Large intestine (tissue), 3 donors: ENCODE measurements around the gene CD96. TPM values are rescaled to one million over a fixed set of nuclear protein-coding genes. Genes with fewer than 3 reads are reported as not detected.
"Not testable (repeated sequence)": the region's sequence is repeated elsewhere in the genome, so short reads cannot be mapped to it uniquely, and the experiment has no call there.

Experiments used
- DNase-seq, 2 donors: peaks; one replicate each; pipeline versions ENCODE4 v3.0.0 to v3.0.0-alpha.2; 2013
- H3K27ac ChIP-seq: one replicate; pipeline ENCODE4 v1.5.1; 2013; ENCODE audit warnings: low read length
- H3K27me3 ChIP-seq: 2 replicates; pipeline ENCODE4 v1.6.1; 2013; ENCODE audit warnings: low read length; ENCODE audit not compliant: control insufficient read depth, insufficient read depth
- H3K36me3 ChIP-seq: 2 replicates; pipeline ENCODE4 v1.6.1; 2013; ENCODE audit warnings: low read length; ENCODE audit not compliant: control insufficient read depth, insufficient read depth
- H3K4me1 ChIP-seq: one replicate; pipeline ENCODE4 v1.6.1; 2013; ENCODE audit warnings: low read length; ENCODE audit not compliant: control insufficient read depth, insufficient read depth
- H3K4me3 ChIP-seq: one replicate; pipeline ENCODE4 v1.5.1; 2013; ENCODE audit warnings: low read length
- H3K9me3 ChIP-seq: one replicate; pipeline ENCODE4 v1.6.1; 2013; ENCODE audit warnings: mild to moderate bottlenecking, low read depth, low read length, moderate library complexity; ENCODE audit not compliant: control insufficient read depth
- WGBS: methylation state at CpG from one replicate; pipeline ENCODE4 v1.1.5; 2013; ENCODE audit warnings: low lambda C conversion rate; ENCODE audit not compliant: insufficient coverage; 5-methylcytosine and 5-hydroxymethylcytosine counted together
- polyA plus RNA-seq: library from polyadenylated mRNA; unstranded; fragments of 120-200 nt; gene quantifications from one replicate; pipeline ENCODE4 v1.2.1, GENCODE V29; 2013

The CD96 gene
- polyA plus RNA-seq, 1 donor, result 4.1 TPM

DNA sequence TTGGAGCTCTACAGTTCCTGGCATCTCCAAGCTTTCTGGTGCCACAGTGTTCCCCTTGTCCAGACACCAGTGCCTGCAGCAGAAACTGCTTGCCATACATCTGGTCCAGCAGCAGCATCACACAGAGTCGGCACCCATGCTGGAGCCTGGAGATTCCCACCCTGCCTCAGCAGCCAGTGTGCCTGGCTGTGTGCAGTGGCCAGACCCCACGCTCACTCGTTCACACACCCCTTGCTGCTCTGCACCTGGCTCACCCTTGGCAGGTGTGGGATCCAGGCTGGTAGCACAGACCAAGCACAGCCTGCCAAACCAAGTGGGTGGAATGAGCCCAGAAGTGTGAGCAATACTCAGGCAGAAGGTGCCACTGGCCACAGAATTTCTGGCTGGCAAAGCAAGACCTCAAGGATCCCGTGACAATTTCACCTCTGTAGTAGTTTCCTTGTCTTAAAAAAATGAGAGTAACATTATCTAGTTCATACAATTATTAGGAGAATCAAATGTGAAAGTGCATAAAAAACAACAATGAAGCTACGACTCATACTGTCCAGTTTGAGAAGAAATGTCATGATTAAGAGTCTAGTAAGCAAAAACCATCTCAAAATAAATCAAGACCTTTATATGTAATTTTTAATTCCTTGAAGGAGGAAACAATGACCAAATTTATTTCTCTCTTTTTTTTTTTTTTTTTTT is 76.1 kb downstream of the CD96 start:
- Histone ChIP-seq H3K27ac (no peak overlapping the region), H3K27me3 (no peaks in the 10 kb centered on the region), H3K4me3 (no peak overlapping the region), H3K9me3 (no peaks in the 10 kb centered on the region), H3K36me3 (no peaks in the 10 kb centered on the region), H3K4me1 (no peaks in the 10 kb centered on the region)
- 90% methylated on average over 2 of the region's 5 CpGs for WGBS
- no peak for DNase-seq

DNA sequence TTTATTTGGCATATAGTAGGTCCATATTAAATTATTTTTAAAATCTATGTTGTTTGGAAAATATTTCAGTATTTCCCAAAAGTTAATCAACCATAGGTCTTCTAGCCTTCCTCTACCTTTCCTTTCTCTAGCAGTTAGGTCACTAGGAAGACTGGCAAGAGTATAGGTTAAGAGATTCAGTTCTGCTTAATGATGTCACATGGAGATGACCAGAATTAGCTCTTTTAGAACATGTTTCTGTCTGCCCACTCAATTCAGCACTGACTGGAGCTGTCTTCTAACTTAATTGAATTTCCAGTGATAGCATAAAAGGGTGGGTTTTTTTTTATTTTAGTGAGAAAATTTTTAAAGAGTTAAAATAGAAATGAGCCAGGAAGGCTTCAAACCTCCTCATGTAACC is 76.9 kb downstream of the CD96 start:
- Histone ChIP-seq H3K4me3 (no peak overlapping the region), H3K27me3 (no peaks in the 10 kb centered on the region), H3K9me3 (no peaks in the 10 kb centered on the region), H3K4me1 (no peaks in the 10 kb centered on the region), H3K36me3 (no peaks in the 10 kb centered on the region), H3K27ac (no peak overlapping the region)
- DNase-seq, result no peak

DNA sequence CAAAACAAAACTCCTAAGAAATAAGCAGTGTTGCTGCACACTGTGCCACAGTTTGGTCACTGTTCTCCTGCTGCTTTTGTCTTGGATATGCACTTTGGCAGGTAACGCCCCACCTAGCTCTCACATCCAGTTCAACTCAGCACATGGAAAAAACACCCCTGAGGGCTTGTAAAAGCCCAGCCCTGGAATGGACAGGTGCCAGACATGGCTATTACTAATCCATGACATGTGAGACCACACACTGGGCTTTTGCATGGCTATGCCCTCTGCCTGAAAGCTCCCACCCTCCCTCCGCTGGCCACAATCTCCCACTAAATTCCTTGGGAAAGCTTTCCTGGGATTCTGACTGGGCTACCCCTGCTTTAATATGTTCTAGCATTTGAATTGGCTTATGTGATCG is 77.8 kb downstream of the CD96 start:
- 100% methylated on average over 1 of the region's 3 CpGs for WGBS
- no peak overlapping the region for H3K4me3 ChIP-seq
- no peaks in the 10 kb centered on the region for H3K4me1 ChIP-seq
- no peaks in the 10 kb centered on the region for H3K27me3 ChIP-seq
- H3K27ac ChIP-seq, result no peak overlapping the region
- H3K36me3 ChIP-seq, result no peaks in the 10 kb centered on the region
- no peaks in the 10 kb centered on the region for H3K9me3 ChIP-seq
- no peak for DNase-seq

DNA sequence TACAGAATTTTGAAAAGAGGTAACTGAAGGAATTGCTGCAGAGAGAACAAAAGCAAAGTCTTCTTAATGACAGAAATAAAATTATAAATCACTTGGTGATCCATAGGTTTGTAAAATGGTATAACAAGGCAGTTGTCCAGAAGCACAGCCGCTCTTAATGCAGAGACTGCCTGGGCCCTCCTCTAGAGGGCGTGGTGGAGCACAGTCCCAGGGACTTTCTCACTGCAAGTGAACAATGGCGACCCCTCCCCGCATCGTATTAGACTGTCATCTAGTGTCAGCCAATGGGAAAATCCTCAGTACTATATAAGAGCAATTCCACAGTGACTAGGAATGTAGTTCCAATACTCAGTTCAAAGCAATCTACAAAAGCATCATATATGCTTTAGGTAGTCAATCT is 79.5 kb downstream of the CD96 start:
- Histone ChIP-seq H3K9me3 (no peaks in the 10 kb centered on the region), H3K36me3 (no peaks in the 10 kb centered on the region), H3K27me3 (no peaks in the 10 kb centered on the region), H3K27ac (no peak overlapping the region), H3K4me3 (no peak overlapping the region), H3K4me1 (no peaks in the 10 kb centered on the region)
- DNase-seq, result no peak
- WGBS, result no CpG with 5 or more reads among the region's 5 CpGs

DNA sequence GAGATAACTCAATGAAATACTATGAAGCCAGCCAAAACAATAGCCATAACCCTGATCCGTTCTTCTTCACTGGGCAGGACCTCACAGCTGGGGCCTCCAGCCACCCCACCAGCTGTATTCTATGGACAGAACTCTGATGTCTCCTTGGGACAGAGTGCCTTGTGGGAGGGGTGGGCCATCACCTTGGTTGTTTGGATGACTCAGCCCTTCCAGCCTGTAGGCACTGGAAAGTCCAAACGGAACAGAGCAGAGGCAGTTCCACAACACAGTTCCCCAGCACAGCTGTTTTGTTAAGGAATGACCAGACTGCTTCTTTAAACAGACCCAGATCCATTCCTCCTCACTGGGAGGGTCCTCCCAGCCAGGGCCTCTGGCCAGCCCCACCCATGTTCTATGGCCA is 85.1 kb downstream of the CD96 start:
- Histone ChIP-seq H3K9me3 (peaks cover 4% of the 10 kb centered on the region), H3K27me3 (no peaks in the 10 kb centered on the region), H3K36me3 (no peaks in the 10 kb centered on the region), H3K4me1 (no peaks in the 10 kb centered on the region), H3K4me3 (no peak overlapping the region), H3K27ac (no peak overlapping the region)
- DNase-seq, result no peak
- WGBS, result no CpG with 5 or more reads among the region's 2 CpGs

DNA sequence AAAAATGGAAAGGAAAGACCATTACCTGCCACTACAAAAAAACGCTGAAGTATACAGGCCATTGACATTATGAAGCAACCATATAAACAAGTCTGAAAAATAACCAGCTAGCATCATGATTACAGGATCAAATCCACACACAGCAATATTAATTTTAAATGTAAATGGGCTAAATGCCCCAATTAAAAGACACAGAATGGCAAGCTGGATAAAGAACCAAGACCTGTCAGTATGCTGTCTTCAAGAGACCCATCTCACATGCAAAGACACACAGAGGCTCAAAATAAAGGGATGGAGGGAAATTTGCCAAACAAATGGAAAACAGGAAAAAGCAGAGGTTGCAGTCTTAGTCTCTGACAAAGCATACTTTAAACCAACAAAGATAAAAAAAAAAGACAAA is 87.0 kb downstream of the CD96 start:
- H3K9me3 ChIP-seq, H3K27me3 ChIP-seq, H3K27ac ChIP-seq, DNase-seq, H3K36me3 ChIP-seq, H3K4me1 ChIP-seq, H3K4me3 ChIP-seq: not testable (repeated sequence)
- no CpG with 5 or more reads among the region's 1 CpG for WGBS

DNA sequence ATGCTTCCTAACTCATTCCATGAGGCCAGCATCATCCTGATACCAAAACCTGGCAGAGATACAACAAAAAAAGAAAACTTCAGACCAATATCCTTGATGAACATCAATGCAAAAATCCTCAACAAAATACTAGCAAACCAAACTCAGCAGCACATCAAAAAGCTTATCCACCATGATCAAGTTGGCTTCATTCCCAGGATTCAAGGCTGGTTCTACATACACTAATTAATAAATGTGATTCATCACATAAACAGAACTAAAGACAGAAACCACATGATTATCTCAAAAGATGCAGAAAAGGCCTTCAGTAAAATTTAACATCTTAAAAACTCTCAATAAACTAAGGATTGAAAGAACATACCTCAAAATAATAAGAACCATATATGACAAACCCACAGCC is 88.6 kb downstream of the CD96 start:
- not testable (repeated sequence) for H3K4me3 ChIP-seq, H3K9me3 ChIP-seq, H3K27me3 ChIP-seq, H3K4me1 ChIP-seq, H3K27ac ChIP-seq, H3K36me3 ChIP-seq, DNase-seq

DNA sequence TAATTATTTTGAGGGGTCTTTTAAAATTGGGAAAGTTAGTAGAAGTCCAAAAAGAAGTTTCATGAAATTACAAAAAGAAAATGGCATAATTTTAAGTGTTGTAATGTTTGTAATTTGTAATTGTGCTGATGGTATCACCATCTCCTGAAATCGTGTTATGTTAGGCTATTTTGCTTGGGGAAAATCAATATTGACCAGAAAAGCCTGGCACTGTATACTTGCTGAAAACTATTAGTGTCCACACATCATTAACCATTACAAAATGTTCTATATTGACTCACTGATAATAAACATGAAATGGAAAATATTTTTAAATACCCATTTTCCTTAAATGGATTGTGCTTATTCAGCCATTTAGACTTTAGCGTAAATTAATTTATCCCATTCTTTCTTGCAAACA is 93.4 kb downstream of the CD96 start:
- DNase-seq, result no peak
- Histone ChIP-seq H3K27me3 (no peaks in the 10 kb centered on the region), H3K27ac (peak overlapping the region; percentile 30), H3K4me1 (no peaks in the 10 kb centered on the region), H3K4me3 (no peak overlapping the region), H3K9me3 (no peaks in the 10 kb centered on the region), H3K36me3 (no peaks in the 10 kb centered on the region)
- WGBS, result 100% methylated on average over 1 of the region's 2 CpGs

DNA sequence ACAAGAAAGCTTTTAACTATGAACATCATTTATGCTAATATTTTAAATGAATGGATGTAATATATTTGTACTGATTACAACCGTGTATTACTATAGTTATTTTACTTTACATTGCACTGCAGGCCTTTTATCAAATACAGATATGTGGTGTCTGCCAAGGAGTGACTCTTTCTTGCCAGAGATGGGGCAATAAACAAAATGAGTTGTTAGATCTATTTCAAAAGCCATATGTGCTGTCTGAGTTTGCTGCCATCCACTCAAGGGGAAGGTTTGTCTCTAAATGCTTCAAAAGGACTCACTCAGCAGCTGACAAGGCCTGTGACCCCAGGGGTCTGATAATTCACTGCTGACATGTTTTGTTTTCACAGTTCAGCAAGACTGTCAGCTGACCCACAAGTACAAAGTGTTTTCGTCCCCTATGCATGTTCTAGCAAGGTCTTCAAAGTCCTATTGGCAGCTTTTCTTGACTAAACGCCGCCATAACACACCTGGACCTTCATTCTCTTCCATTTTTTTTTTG is 94.4 kb downstream of the CD96 start:
- no peaks in the 10 kb centered on the region for H3K27me3 ChIP-seq
- H3K27ac ChIP-seq, result peak overlapping the region; percentile 30
- no peak overlapping the region for H3K4me3 ChIP-seq
- no peaks in the 10 kb centered on the region for H3K9me3 ChIP-seq
- no peaks in the 10 kb centered on the region for H3K36me3 ChIP-seq
- 50% methylated on average over 2 of the region's 4 CpGs for WGBS
- no peaks in the 10 kb centered on the region for H3K4me1 ChIP-seq
- peak; percentile 54 to 79 for DNase-seq

DNA sequence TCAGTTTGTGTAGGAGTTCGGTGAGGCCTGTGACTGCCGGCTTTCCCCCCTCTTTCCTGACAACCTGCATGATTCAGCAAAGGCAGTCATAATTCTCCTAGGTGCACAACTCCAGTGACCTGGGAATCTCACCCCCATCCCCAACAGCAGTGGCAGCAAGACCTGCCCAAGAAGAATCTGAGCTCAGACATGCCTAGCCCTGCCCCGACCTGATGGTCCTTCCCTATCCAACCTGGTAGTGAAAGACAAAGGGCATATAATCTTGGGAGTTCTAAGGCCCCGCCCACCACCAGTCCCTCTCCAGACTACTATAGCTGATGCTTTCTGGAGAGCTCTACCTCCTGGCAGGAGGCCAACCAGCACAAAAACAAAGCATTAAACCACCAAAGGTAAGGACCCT is 97.3 kb downstream of the CD96 start:
- peaks cover 2% of the 10 kb centered on the region for H3K9me3 ChIP-seq
- H3K4me1 ChIP-seq, result no peaks in the 10 kb centered on the region
- no peaks in the 10 kb centered on the region for H3K36me3 ChIP-seq
- no peak overlapping the region for H3K27ac ChIP-seq
- H3K27me3 ChIP-seq, result no peaks in the 10 kb centered on the region
- no peak for DNase-seq
- no peak overlapping the region for H3K4me3 ChIP-seq
- no CpG with 5 or more reads among the region's 4 CpGs for WGBS

DNA sequence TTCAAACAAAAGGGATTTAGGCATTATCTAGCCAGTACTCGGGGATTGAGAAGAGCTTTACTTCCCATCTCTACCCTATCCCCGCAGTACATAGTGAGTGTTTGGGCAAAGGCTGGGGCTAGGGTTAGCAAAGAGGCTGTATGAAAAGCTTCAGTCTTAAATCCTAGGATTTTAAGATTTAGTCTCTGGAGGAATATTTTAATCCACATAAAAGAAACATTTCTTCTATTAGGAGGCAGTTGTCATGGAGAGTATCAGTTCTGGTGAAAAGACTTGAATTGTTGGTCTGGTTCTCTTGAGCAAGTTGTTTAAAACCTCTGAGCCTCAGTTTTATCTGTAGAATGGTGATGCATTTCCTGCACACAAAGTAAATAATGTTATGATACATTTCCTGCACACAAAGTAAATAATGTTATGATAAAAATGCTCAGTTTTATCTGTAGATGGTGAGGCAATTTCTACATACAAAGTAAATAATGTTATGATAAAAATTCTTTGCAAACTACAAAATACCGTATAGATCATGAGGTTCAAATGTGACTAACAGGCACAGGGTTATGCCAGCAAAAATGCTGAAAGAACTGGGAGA is 107.1 kb downstream of the CD96 start:
- peaks cover under 1% of the 10 kb centered on the region for H3K9me3 ChIP-seq
- H3K27ac ChIP-seq, result no peak overlapping the region
- H3K4me3 ChIP-seq, result no peak overlapping the region
- no peaks in the 10 kb centered on the region for H3K36me3 ChIP-seq
- peaks cover 5% of the 10 kb centered on the region for H3K4me1 ChIP-seq
- whole genome bisulfite sequencing, result no CpG with 5 or more reads among the region's 3 CpGs
- DNase-seq, result no peak
- H3K27me3 ChIP-seq, result no peaks in the 10 kb centered on the region
